HG02943 (cell line): ENCODE data around the gene ID2.

Experiments
- ATAC-seq: cut with Tn5 transposase; IDR thresholded peaks from one replicate; pipeline ENCODE4 v1.9.1; 2021; ENCODE audit warnings: mild to moderate bottlenecking, low read depth, moderate library complexity; ENCODE audit not compliant: unreplicated experiment

Gene ID2

GRCh38 chr2:8680822-8681760 lies 765 bp upstream of the ID2 start:
- no peak for ATAC-seq

- ATAC-seq: no peak
These were observed 1.1 kb downstream of the ID2 start for GRCh38 chr2:8682719-8683667.

GRCh38 chr2:8684540-8684877 lies 2.7 kb downstream of the ID2 start:
- no peak for ATAC-seq

GRCh38 chr2:8684878-8685696 lies 3.2 kb downstream of the ID2 start:
- ATAC-seq: no peak

- no peak for ATAC-seq
These were observed 4.0 kb downstream of the ID2 start for GRCh38 chr2:8685697-8686358.

GRCh38 chr2:8691859-8692437 lies 10.1 kb downstream of the ID2 start:
- ATAC-seq: no peak

- no peak for ATAC-seq
These were observed 10.9 kb downstream of the ID2 start for GRCh38 chr2:8692783-8693156.

- ATAC-seq: no peak
These were observed 11.4 kb downstream of the ID2 start for GRCh38 chr2:8693157-8693821.

GRCh38 chr2:8694737-8695136 lies 12.9 kb downstream of the ID2 start:
- ATAC-seq: no peak

- ATAC-seq: no peak
These were observed 15.3 kb downstream of the ID2 start for GRCh38 chr2:8697190-8697589.

GRCh38 chr2:8699839-8700238 lies 18.0 kb downstream of the ID2 start:
- no peak for ATAC-seq

GRCh38 chr2:8701681-8702379 lies 20.0 kb downstream of the ID2 start:
- no peak for ATAC-seq

- ATAC-seq: no peak
These were observed 23.1 kb downstream of the ID2 start for GRCh38 chr2:8704906-8705305.

- ATAC-seq: no peak
These were observed 27.8 kb downstream of the ID2 start for GRCh38 chr2:8709611-8710010.

GRCh38 chr2:8710951-8711350 lies 29.1 kb downstream of the ID2 start:
- ATAC-seq: no peak

- no peak for ATAC-seq
These were observed 32.4 kb downstream of the ID2 start for GRCh38 chr2:8714283-8714682.

- no peak for ATAC-seq
These were observed 33.1 kb downstream of the ID2 start for GRCh38 chr2:8714971-8715370.

GRCh38 chr2:8719528-8719927 lies 37.7 kb downstream of the ID2 start:
- ATAC-seq: no peak

GRCh38 chr2:8720741-8721140 lies 38.9 kb downstream of the ID2 start:
- ATAC-seq: no peak
